Chondrocyte (in vitro differentiated cells): Measurements from ENCODE around the gene NQO1. TPM values are rescaled to one million over a fixed set of nuclear protein-coding genes. Genes with fewer than 3 reads are reported as not detected.
A peak's percentile ranks its signal among the peaks of the same experiment; 100 is the strongest.

Source experiments
- DNase-seq: peaks from one replicate; pipeline ENCODE4 v3.0.0; 2021; ENCODE audit warnings: mixed read lengths, low spot score
- H3K27ac Mint-ChIP-seq: one replicate; pipeline ENCODE4 v1.8.0; 2021; ENCODE audit warnings: mild to moderate bottlenecking, moderate library complexity, mixed read lengths; ENCODE audit not compliant: unreplicated experiment
- H3K27me3 Mint-ChIP-seq: 2 replicates; pipeline ENCODE4 v1.8.0; 2021; ENCODE audit warnings: low read depth, mixed read lengths
- H3K36me3 Mint-ChIP-seq: 2 replicates; pipeline ENCODE4 v1.8.0; 2021; ENCODE audit warnings: low read depth, mixed read lengths
- H3K4me1 Mint-ChIP-seq: 2 replicates; pipeline ENCODE4 v1.8.0; 2021; ENCODE audit warnings: low read depth, mild to moderate bottlenecking, mixed read lengths
- H3K4me3 Mint-ChIP-seq: one replicate; pipeline ENCODE4 v1.8.0; 2021; ENCODE audit warnings: mild to moderate bottlenecking, moderate library complexity, mixed read lengths; ENCODE audit not compliant: unreplicated experiment
- H3K9me3 Mint-ChIP-seq: 2 replicates; pipeline ENCODE4 v1.8.0; 2021; ENCODE audit warnings: low read depth, mixed read lengths
- CTCF ChIP-seq: fragments of 200-600 bp; sonication (generic); IDR thresholded peaks from 2 replicates; pipeline ENCODE4 v1.5.0; 2021; ENCODE audit warnings: antibody characterized with exemption, mild to moderate bottlenecking, moderate library complexity
- total RNA-seq: library from RNA; stranded (reverse); gene quantifications from 3 replicates; pipeline ENCODE4 v1.2.1, GENCODE V29; 2021

NQO1 gene
- total RNA-seq, 1 donor from 2014 or later = 64.3 TPM

- no peak for DNase-seq
- TF ChIP-seq CTCF = no peak
- no peak overlapping the region for H3K4me3 Mint-ChIP-seq
- H3K27ac Mint-ChIP-seq = peak overlapping the region; percentile 64
- peaks cover 13% of the 10 kb centered on the region for H3K4me1 Mint-ChIP-seq
- H3K36me3 Mint-ChIP-seq = peaks cover 15% of the 10 kb centered on the region
- H3K27me3 Mint-ChIP-seq = no peaks in the 10 kb centered on the region
- no peaks in the 10 kb centered on the region for H3K9me3 Mint-ChIP-seq
These were observed 19.4 kb downstream of the NQO1 start for GRCh38 chr16:69706975-69707340.

- H3K27ac Mint-ChIP-seq = peak overlapping the region; percentile 64
- H3K9me3 Mint-ChIP-seq = no peaks in the 10 kb centered on the region
- H3K4me3 Mint-ChIP-seq = no peak overlapping the region
- no peak for DNase-seq
- no peak for TF ChIP-seq CTCF
- H3K36me3 Mint-ChIP-seq = peaks cover 15% of the 10 kb centered on the region
- no peaks in the 10 kb centered on the region for H3K27me3 Mint-ChIP-seq
- peaks cover 13% of the 10 kb centered on the region for H3K4me1 Mint-ChIP-seq
These were observed 19.9 kb downstream of the NQO1 start for GRCh38 chr16:69706256-69706974.

- H3K4me1 Mint-ChIP-seq = peaks cover 8% of the 10 kb centered on the region
- H3K36me3 Mint-ChIP-seq = peaks cover 12% of the 10 kb centered on the region
- no peaks in the 10 kb centered on the region for H3K9me3 Mint-ChIP-seq
- H3K4me3 Mint-ChIP-seq = no peak overlapping the region
- no peak for TF ChIP-seq CTCF
- peak overlapping the region; percentile 72 for H3K27ac Mint-ChIP-seq
- H3K27me3 Mint-ChIP-seq = no peaks in the 10 kb centered on the region
- DNase-seq = no peak
These were observed 22.7 kb downstream of the NQO1 start for GRCh38 chr16:69703638-69704037.

GRCh38 chr16:69701866-69702265 lies 24.5 kb downstream of the NQO1 start:
- no peak for TF ChIP-seq CTCF
- H3K9me3 Mint-ChIP-seq = no peaks in the 10 kb centered on the region
- H3K4me1 Mint-ChIP-seq = peaks cover 12% of the 10 kb centered on the region
- no peaks in the 10 kb centered on the region for H3K27me3 Mint-ChIP-seq
- H3K27ac Mint-ChIP-seq = no peak overlapping the region
- DNase-seq = no peak
- H3K36me3 Mint-ChIP-seq = peaks cover 7% of the 10 kb centered on the region
- H3K4me3 Mint-ChIP-seq = no peak overlapping the region

GRCh38 chr16:69701452-69701851 lies 24.9 kb downstream of the NQO1 start:
- Mint-ChIP-seq H3K36me3 (peaks cover 6% of the 10 kb centered on the region), H3K9me3 (no peaks in the 10 kb centered on the region), H3K27ac (no peak overlapping the region), H3K4me1 (peaks cover 12% of the 10 kb centered on the region), H3K4me3 (no peak overlapping the region), H3K27me3 (no peaks in the 10 kb centered on the region)
- DNase-seq = no peak
- no peak for TF ChIP-seq CTCF
